Caki2 (cell line): ENCODE results near the gene HSF5. TPM values are rescaled to one million over a fixed set of nuclear protein-coding genes. Genes with fewer than 3 reads are reported as not detected.

Experiments
- DNase-seq: peaks from one replicate; pipeline ENCODE4 v3.0.0-alpha.2; 2015; ENCODE audit warnings: low read depth
- in situ Hi-C: cut with HindIII; loops from 2 replicates; pipeline ENCODE4 v1.10.0; 2016; ENCODE audit warnings: low sequenced_read_pairs, low pct_unique_long_range_greater_than_20kb, mixed read lengths
- total RNA-seq: library from RNA; depleted of rRNA; stranded (reverse); fragments of >200 nt; shearing (Covaris generic); gene quantifications from 2 replicates; pipeline ENCODE4 v1.2.3, GENCODE V29; 2014; ENCODE audit warnings: low replicate concordance

HSF5 gene
- total RNA-seq, 1 experiment from 2014 or later, result not detected

DNA sequence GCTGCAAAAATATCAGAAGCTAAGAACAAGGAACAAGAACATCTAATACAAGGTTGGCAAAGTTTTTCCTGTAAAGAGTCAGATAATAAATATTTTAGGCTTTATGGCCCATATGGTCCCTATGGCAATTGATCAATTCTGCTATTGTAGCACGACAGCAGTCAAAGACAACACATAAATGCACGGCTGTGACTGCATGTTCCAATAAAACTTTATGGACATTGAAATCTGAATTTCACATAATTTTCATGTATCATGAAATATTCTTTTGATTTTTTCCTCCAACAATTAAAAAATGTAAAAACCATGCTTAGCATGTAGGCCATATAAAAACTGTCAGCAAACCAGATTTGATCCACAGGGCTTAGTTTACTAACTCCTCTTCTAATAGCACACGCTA lies 60.4 kb downstream of the HSF5 start:
- DNase-seq, result no peak
- in situ Hi-C loops, result no loop called here

GRCh38 chr17:58421711-58422110 lies 66.5 kb downstream of the HSF5 start:
- in situ Hi-C loops, result no loop called here
- DNase-seq, result no peak

DNA sequence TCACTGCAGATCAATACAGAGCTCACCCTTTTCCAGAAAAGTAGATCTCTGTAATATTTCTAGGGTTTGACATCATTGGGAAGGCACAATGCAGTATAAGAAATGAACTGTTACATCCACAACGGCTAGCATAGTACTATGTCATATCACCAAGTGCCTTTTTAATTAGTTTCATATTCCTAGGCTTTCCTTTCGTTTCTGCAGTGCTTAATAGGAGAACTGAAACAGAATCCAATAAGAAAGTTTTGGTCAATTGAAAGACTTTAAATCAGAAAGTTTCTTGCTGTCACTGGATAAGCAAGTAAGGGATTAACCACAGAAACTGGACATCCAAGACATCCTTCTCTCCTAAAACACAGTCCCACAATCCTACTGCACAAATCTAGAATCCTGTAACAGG lies 67.4 kb downstream of the HSF5 start:
- in situ Hi-C loops, result no loop called here
- DNase-seq, result no peak

DNA sequence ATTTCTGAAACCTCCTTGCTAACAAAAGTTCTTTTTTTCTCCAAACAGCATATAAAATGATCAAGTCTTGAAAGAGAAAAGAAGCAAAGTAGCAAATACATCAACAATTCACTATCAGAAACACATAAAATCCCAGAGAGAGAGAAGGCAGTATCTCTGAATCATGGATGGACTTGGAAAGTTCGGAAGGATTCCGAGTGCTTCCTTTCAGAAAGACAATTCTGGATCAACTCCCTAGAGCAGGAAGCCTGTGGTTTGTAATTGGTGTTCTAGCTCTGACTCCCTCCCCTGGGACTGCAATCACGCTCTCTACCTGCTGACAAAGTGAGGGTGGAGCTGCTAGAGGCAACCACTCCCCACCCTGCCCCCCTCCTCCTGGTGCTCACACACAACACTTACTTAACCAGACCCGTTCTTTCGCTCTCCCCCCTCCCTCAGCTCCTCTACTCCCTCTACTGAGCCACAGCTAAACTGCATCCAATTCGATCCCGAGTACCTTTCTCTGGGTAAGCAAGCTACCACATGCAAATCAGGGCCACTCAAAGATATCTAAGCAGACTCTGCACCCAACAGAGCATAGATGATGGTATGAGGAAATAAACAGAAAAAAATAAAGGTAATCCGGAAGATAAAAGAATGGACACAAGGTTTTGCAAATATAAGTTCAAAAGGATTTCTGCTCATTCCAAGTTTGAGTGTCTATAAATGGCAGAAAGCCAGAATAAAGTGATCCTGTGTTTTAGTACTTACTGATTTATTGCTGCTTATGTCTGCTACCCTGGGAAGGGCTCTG lies 70.7 kb downstream of the HSF5 start, which contains the start of gene RNF43:
Gene RNF43 (minus strand): TSS at position 235 of the 793 bp plus-strand sequence. CDS start 1,957 bp downstream, outside the sequence.
- peak; percentile 99 for DNase-seq
- in situ Hi-C loops, result no loop called here

GRCh38 chr17:58416937-58417299 lies 71.3 kb downstream of the HSF5 start:
- no peak for DNase-seq
- in situ Hi-C loops, result no loop called here

GRCh38 chr17:58416396-58416795 lies 71.8 kb downstream of the HSF5 start:
- no peak for DNase-seq
- in situ Hi-C loops, result no loop called here

GRCh38 chr17:58415371-58416055 lies 72.7 kb downstream of the HSF5 start:
- DNase-seq, result no peak
- in situ Hi-C loops, result no loop called here

DNA sequence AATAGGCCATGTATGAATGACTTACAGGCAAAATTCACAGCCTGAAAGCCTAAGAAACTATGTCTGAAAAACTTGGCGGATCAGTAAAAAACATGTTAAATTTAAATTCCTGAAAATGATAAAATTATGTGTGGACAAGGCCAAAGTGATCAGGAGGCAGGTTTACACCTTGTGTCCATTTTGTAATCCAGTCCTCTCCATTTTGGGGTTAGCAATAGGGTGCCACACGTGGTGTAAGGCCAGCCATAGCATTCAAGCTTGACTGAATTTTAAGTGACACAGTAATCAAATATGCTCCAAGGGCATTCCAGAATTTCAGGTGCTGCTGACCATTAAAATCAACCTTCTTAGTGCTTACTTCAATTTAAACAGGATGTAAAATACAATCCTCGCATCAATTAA lies 73.6 kb downstream of the HSF5 start:
- in situ Hi-C loops, result no loop called here
- DNase-seq, result no peak

GRCh38 chr17:58413684-58414083 lies 74.5 kb downstream of the HSF5 start:
- in situ Hi-C loops, result no loop called here
- DNase-seq, result no peak

GRCh38 chr17:58412961-58413586 lies 75.1 kb downstream of the HSF5 start:
- no peak for DNase-seq
- in situ Hi-C loops, result no loop called here

- in situ Hi-C loops, result no loop called here
- DNase-seq, result no peak
Measured at GRCh38 chr17:58412064-58412703, 76.0 kb downstream of the HSF5 start.

DNA sequence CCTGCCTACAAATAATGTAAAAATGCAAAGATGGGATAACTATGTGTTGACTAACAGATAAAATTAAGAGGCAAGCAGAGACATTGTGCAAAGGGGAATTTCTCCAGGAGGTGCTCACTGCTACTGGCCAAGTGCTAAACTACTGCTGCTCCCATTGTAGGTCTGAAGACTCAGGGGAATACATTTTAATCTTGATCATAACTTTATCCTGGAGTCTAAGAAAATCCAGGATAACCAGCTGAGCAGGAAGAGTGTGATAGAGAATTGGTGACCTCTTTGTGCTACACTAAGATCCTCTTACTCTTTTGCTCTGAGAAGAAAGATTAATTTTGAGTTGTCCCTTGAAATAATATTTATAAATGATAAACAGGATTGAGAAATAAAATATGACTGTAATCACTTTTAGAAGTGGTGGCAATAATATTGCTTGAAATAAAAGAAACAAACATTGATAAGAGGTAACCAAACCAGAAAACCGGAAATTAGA lies 76.8 kb downstream of the HSF5 start:
- no peak for DNase-seq
- in situ Hi-C loops, result no loop called here

- in situ Hi-C loops, result no loop called here
- DNase-seq, result no peak
Measured at GRCh38 chr17:58410714-58411407, 77.3 kb downstream of the HSF5 start.

DNA sequence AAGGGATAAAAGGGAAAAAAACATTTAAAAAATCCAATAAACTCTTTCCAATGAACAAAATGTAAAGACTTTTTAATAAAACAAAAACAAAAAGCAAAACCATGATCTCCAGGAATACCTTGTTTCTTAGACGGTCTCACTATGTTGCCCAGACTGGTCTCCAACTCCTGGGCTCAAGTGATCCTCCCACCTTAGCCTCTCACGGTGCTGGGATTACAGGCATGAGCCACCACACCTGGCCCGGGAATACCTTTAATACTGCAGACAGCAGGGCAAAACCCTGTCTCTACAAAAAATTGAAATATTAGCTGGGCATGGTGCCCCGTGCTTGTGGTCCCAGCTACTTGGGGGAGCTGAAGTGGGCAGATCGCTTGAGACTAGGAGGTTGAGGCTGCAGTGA lies 78.8 kb downstream of the HSF5 start:
- in situ Hi-C loops, result no loop called here
- DNase-seq, result no peak

DNA sequence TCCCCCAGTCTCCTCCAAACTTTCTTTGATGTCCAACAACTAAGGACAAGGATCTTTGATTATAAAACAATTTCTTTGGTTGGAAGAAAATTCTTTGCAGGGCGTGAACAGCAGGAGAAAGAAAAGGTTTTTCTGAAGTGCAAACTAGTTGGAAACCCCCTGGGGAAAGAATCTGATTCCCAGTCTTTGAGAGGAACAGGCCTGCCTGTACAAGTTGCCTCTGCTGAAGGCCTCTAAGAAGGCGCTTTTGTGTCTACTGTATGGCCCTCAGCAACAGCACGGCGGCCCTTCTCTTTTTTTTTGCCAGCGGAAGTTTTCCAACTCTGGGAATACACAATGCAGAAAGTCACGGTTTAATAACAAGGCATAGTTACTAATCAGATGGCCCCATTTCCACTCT lies 84.9 kb downstream of the HSF5 start:
- in situ Hi-C loops, result no loop called here
- no peak for DNase-seq

GRCh38 chr17:58402679-58403078 lies 85.5 kb downstream of the HSF5 start:
- no peak for DNase-seq
- in situ Hi-C loops, result no loop called here

DNA sequence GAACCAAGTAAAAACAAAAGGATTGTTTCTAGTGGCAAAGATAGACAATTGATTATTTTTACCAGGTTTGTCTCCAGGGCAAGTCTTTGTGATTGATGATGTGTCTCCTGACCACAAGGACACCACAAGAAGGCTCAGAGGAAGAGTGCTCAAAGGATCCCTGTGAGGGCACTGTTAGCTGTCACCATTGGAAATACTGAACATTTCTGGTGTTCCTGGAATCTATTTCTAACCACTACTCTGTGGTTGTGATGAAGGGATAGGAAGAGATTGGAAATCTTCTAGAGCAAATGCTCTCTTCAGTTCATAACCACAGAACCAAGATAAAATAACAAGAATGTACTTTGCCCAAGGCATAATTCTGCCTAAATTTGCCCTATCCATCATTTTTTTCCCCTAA lies 86.2 kb downstream of the HSF5 start:
- in situ Hi-C loops, result no loop called here
- DNase-seq, result no peak

GRCh38 chr17:58401287-58401686 lies 86.9 kb downstream of the HSF5 start:
- in situ Hi-C loops, result no loop called here
- DNase-seq, result no peak
